Ramos (cell line): Measurements from ENCODE around the gene STXBP1.

ENCODE experiments used
- in situ Hi-C: fragments of 300-500 bp; cut with MboI; formaldehyde crosslinking; loops from one replicate; pipeline ENCODE4 v1.14.3; 2022; ENCODE audit warnings: low sequenced_read_pairs; ENCODE audit not compliant: unreplicated experiment

STXBP1 gene

DNA sequence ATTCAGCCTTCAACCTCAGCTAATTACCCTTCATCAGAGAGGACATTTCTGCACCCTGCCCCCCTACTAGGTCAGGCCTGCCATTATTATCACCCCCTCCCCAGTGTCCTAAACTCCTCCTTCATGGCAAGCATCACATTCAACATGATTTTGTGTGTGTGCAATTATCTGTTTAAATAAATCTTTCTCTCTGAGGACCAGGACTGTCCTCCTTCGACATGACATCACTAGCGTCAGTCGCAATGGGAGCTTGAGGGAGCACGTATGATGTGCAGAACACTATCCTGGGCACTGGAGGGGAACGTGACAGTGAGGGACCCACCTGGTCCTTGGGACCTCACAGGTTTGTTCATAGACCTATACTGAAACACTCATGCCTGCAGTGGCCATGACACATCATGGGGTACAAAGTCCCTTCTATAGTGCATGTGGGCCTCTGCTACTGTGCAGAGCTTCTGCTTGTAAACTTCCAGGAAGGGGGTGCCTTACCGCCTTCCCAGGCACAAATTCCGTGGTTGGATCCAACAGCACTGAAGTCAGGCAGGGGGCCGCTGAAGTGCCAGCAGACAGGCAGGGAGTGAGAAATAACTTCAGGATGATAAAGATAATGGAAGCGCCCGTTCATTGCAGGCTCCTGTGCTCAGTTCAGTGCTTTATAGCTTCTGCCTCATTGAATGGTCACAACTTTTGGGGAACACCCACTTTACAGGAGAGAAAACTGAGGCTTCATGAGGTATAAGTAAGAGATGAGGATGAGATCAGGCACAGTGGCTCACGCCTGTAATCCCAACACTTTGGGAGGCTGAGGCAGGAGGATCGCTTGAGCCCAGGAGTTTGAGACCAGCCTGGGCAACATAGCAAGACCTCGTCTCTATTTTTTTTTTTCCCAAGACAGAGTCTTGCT, 36.0 kb upstream of the STXBP1 start:
- in situ Hi-C loops: loop anchor here (25.0 kb wide), 1 partner anchor 286 kb away; the partner anchor contains the start of gene ENG

DNA sequence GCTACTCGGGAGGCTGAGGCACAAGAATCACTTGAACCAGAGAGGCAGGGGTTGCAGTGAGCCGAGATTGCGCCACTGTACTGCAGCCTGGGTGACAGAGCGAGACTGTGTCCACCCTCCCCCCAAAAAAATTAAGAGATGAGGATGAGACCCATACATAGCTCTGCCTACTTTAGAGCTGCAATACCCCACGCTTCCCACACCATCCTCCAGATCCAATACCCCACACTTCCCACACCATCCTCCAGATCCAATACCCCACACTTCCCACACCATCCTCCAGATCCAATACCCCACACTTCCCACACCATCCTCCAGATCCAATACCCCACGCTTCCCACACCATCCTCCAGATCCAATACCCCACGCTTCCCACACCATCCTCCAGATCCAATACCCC, 34.9 kb upstream of the STXBP1 start:
- in situ Hi-C loops: loop anchor here (25.0 kb wide), 1 partner anchor 285 kb away; the partner anchor contains the start of gene ENG

DNA sequence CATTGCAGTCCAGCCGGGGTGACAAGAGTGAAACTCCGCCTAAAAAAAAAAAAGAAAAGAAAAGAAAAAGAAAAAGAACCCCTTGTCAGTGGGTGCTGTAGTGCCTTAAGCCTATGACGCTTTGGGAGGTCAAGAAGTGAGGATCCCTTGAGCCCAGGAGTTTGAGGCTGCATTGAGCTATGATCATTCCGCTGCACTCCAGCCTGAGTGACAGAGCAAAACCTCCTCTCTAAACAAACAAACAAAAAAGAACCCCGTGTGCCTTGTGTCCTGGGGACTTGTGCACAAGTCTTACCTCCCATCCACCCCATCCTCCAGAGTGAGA, 33.5 kb upstream of the STXBP1 start:
- in situ Hi-C loops: loop anchor here (25.0 kb wide), 1 partner anchor 284 kb away; the partner anchor contains the start of gene ENG

DNA sequence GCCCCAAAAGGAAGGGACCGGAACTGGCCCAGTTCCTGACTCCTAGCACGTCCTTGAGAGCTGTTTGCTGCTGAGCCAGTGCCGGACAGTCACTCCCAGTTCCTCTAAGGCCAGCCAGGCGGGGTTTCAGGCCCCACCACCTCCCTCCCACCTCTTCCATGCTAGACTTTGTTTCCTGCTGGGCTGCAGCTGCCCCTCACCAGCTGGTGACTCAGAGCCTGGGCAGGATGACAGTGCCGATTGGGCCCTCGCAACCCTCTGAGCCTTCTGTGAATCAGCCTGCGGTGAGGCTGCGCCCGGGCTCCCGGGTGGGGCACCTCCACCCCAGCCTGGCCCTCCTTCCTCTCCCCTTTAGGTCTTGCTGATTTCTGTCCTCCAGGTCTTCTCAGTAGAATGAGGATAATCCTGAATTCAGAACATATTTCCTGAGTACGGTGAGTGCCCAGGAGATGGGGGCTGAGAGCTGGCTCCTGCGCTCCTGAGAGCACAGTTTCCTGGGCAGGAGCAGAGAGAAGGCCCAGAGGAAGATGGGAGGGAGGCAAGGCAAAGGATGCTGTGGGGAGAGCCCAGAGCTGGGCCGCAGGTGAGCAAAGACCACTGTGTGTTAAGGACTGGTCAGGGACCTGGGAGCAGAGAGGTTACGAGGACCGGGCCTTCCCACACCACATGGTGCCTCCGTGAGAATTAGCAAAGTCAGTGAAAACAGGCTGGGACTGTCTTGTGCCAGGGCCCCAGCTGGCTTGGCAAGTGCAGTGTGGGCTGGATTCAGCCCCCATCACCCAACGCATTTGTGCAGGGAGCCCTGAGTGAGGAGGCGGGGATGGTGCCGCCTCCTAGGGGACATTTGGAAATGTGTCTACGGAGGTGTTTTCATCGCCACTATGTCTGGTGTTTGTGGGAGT, 32.9 kb upstream of the STXBP1 start:
- in situ Hi-C loops: loop anchor here (25.0 kb wide), 1 partner anchor 283 kb away; the partner anchor contains the start of gene ENG

DNA sequence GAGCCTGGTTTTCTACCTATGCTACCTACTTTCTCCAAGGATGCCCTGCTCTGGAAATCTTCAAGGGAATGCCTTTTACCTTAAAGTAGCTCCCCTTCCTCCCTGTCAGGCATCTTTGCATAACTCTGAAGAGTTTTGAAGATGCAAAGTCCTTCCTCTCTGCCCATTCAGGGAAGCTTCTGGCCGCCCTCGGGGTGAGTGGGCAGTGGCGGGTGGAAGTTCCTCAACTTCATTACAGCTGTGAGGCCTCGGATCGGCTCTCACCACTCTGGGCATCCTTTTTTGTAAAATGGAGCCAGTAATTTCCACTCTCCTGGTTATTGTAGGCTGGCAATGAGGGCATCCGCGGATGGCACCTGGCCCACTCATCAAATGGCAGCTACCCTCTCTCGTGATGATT, 31.7 kb upstream of the STXBP1 start:
- in situ Hi-C loops: loop anchor here (5.0 to 25.0 kb wide), 2 partner anchors 78 to 282 kb away; partner anchors contain the start of gene ENG

DNA sequence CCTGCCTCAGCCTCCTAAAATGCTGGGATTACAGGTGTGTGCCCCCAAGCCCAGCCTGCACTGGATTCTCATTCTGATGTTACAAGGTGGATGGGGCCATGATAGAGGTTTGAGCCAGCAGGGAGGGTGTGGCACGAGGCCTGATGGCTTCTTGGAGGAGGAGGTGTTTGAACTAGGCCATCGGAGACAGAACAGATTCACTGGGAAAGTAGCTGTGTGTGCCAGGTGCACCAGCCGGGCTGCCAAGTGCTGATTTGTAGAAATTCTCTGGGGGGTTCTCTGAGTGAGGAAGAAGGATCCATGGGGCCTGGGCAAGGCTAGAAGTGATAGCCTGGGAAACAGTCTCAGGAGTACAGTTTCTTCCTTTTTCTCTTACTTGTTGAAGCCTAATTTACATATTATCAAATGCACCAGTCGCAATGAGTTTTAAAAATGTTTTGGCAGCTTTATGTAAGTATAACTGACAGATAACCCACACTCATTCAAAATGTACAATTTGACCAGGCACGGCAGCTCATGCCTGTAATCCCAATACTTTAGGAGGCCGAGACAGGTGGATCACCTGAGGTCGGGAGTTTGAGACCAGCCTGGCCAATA, 31.1 kb upstream of the STXBP1 start:
- in situ Hi-C loops: loop anchor here (5.0 to 25.0 kb wide), 2 partner anchors 79 to 281 kb away; partner anchors contain the start of gene ENG

DNA sequence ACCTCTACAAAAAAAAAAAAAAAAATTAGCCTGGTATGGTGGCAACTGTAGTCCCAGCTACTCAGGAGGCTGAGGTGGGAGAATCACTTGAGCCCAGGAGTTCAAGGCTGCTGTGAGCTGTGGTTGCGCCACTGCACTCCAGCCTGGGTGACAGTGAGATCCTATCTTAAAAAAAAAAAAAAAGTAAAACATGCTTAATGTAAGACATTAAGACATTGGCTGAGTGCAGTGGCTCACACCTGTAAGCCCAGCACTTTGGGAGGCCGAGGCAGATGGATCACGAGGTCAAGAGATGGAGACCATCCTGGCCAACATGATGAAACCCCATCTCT, 27.6 kb upstream of the STXBP1 start:
- in situ Hi-C loops: loop anchor here (5.0 to 25.0 kb wide), 2 partner anchors 82 to 278 kb away; partner anchors contain the start of gene ENG

DNA sequence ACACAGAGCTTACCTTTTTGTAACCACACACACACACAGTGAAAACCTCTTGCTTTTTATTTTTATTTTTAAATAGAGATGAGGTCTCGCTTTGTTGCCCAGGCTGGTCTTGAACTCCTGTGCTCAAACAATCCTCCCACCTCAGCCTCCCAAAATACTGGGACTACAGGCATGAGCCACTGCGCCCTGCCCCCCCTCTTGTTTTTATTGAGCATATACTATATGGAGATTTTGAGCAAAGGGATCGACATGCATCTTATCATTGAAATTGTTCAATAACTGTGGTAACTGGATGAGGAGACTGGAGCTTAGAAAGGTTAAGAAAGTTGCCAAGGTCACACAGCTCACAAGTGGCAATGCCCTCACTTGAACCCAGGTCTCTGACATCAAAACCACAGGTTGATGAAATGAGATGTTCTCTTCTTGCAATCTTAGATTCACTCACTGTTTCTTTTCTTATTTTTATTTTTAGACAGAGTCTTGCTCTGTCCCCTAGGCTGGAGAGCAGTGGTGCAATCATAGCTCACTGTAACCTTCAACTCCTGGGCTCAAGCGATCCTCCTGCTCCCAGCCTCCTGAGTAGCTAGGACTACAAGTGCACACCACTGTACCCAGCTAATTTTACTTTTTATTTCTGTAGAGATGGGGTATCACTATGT, 26.8 kb upstream of the STXBP1 start:
- in situ Hi-C loops: loop anchor here (25.0 kb wide), 1 partner anchor 277 kb away; the partner anchor contains the start of gene ENG

DNA sequence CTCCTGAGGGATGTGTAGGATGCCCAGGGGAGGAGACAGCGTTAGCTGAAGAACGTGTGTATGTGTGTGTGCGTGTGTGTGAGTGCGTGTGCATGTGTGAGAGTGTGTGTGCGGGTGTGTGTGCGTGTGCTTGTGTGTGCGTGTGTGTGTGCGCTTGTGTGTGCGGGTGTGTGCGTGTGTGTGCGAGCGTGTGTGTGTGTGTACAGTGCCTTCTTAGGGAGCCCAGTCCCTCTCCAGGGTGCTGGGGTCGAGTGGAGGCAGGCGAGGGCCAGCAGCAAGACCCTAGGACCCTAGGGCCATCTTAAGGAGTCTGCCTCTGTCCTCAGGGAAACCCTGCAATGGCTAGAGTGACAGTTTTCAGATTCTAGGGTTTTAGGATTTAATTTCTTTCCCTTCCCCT, 26.0 kb upstream of the STXBP1 start:
- in situ Hi-C loops: loop anchor here (25.0 kb wide), 1 partner anchor 276 kb away; the partner anchor contains the start of gene ENG

DNA sequence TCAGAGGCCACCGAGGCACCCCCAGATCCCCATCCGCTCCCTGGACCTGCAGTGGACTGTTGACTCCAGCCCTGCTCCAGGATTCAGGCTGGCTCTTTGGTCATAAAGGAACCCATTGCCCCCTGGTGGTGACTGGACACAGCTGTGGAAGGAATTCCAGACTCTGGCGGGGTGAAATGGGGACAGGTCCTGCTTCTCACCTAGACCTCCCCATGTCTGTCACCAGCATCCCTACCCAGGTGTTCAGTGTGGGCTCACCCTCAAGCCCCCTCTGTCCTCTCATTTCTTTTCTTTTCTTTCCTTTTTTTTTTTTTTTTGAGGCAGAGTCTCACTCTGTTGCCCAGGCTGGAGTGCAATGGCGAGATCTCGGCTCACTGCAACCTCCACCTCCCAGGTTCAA, 25.5 kb upstream of the STXBP1 start:
- in situ Hi-C loops: loop anchor here (25.0 kb wide), 1 partner anchor 276 kb away; the partner anchor contains the start of gene ENG

DNA sequence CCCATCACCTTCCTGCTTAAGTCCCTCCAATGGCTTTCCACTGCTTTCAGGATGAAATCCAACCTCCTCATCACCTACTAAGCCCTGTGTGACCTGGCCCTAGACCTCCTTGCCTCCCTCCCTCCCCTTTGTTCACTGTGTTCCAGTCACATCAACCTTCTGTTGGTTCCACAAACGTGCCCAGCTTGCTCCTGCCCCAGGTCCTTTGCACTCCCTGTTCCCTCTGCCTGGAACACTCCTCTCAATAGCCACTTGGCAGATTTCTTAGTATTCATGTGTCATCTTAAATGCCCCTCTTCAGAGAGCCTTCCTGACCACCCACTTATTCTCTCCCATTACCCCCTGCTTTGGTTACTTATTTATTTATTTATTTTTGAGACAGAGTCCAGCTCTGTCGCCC, 24.1 kb upstream of the STXBP1 start:
- in situ Hi-C loops: loop anchor here (25.0 kb wide), 1 partner anchor 274 kb away; the partner anchor contains the start of gene ENG

DNA sequence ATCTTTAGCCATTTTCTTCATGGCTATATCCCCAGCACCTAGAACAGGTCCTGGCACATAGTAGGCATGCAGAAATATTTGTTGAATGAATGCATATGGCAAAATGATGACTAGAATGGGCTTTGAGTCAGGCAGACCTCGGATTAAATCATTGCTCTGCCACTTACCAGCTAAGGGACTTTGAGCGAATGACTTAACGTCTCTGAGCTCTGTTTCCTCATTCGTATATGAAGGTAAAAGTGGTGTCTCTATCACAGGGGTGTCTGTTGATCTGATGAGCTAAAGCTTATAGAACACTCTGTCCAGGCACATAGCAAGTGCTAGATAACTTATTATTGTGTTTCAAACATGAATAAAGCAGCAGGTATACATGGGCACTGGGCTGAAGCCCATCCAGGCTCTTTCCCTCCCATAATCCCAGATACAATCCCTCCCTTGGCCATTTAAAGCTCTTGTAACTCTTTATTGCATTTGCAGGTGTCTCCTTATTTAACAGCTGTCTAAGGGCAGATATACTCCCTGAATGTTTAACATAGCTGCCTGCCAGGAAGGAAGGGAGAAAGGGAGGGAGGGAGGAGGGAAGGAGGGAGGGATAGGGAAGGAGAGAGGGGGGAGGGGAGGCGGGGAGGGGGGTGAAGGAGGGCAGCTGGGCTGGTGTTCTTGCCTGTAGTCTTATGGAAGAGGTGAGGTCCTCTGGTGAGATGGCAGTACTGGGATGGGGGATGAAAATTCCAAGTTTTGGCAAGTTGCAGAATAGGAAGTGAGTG, 23.2 kb upstream of the STXBP1 start:
- in situ Hi-C loops: loop anchor here (25.0 kb wide), 1 partner anchor 273 kb away; the partner anchor contains the start of gene ENG

DNA sequence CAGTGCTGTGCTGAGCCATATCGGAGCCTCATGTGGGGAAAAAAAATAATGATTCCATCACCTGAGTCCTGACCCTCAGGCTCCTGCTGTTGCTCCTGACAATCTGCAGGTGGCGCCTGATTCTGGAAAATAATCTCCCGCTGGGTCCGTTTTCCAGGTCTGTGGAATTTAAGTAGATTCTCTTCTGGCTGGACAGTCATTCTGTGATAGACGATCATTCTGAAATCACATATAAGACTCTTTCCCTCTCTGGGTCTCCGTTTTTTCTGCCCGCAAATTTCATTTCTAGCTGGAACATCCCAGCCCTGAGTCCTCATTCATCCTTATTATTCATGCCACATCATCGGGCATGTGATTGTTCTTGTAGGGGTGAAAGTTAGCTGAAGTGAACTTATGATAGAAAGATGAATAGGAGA, 22.1 kb upstream of the STXBP1 start:
- in situ Hi-C loops: loop anchor here (10.0 to 25.0 kb wide), 2 partner anchors 272 to 335 kb away; partner anchors contain the start of gene ENG

DNA sequence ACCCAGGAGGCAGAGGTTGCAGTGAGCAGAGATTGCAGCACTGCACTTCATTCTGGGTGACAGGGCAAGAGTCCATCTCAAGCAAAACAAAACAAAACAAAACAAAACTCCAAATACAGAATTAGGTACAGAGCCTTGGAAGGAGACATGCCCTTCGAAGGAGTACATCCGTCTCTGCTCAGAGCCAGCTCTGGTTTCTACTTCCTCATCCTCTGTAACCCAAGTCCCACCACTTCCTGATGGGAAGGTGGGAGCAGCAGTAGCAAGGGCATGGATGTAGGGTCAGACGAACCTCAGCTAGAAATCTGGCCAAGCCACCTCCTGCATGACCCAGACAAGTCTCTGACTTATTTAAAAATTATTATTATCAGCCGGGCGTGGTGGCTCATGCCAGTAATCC, 16.5 kb upstream of the STXBP1 start:
- in situ Hi-C loops: loop anchor here (10.0 to 25.0 kb wide), 2 partner anchors 267 to 329 kb away; partner anchors contain the start of gene ENG

DNA sequence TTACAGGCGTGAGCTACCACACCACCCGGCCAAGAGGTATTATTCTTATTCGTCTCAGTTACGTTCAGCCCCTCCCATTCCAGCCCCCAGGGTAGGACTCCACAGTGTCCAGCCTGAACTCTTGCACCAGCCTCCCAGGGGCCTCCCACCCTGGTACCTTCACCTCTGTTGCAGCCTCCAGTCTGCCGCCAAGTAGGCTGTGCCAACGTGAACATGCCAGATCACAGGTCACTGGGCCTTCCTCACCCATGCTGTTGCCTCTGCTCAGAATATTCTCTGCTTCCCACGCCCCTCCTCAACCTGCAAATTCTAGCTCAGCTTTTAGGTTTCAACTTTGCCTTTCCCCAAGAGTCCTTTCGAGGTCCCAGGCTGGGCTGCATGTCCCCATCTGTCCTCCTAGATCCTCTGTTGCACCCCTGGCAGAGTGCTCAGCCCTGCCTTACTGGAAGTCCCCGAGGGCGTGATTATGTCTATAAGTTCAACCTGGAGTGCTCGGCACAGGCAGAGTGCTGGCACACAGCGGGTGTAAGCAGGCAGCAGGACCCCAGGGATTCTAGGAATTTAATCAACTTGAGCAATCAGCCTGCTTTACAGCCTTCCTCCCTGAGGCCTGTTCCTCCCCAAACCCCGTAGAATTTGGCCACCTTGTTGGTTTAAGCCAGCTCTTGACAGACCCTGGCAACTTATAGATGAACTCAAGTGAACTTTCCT, 13.1 kb upstream of the STXBP1 start:
- in situ Hi-C loops: loop anchor here (10.0 to 25.0 kb wide), 2 partner anchors 263 to 326 kb away; partner anchors contain the start of gene ENG

DNA sequence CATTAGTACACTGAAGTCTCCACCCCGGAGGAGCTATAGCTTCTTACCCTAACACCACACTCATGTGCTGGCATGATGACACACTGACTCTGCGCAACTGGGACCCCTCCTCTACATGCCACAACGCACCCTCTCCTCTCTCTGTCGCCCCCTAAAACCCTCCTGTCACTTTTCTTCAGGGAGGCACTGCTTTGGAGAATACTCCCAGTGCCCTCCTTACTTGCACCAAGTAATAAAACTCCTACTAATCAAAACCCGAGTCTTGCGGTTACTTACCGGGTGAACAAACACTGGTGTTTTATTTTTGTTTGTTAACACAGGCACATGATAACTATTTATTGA, 12.6 kb upstream of the STXBP1 start:
- in situ Hi-C loops: loop anchor here (10.0 to 25.0 kb wide), 2 partner anchors 263 to 325 kb away; partner anchors contain the start of gene ENG

DNA sequence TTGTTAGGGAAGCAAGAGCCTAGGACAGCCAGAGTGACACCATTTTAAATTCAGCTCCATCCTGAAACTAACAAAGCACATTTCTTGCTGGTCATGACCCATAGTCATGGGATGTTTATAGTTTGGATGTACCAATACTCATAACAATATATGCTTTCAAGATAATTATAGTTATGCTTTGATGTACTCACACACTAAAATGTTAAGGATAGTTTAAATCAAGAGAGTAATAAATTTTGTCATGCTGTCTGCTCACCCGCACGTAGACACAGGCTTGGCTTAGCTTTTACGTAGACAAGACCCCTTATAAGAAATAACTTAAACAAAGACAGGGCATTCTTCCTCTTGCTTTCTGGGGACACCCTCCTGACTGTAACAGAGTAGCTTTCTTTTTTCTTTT, 8.9 kb upstream of the STXBP1 start:
- in situ Hi-C loops: no loop called here

DNA sequence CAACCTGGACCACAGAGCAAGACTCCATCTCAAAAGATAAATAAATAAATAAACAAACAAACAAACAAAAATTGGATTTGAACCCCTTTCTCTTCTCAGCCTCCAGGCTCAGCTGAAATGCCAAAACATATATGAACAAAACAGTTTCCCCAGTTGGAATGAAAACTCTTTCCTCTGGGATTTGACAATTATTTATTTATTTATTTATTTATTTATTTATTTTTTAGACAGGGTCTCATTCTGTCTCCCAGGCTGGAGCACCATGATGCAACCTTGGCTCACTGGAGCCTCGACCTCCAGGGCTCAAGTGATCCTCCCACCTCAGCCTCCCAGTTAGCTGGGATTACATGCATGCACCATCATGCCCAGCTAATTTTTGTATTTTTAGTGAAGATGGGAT, 6.0 kb upstream of the STXBP1 start:
- in situ Hi-C loops: no loop called here
